Measurements from ENCODE around the gene RHOBTB1. TPM values are rescaled to one million over a fixed set of nuclear protein-coding genes. Genes with fewer than 3 reads are reported as not detected.

RHOBTB1 gene
- total RNA-seq, 2 donors from 2014 or later: 16.7 to 19.6 TPM

- H3K27ac ChIP-seq: no peak overlapping the region
- no peaks in the 10 kb centered on the region for H3K27me3 ChIP-seq (replicated peaks; ENCODE audit: insufficient read depth)
- ATAC-seq (ENCODE audit: insufficient number of reproducible peaks, low FRiP score, low read depth) (no peak), DNase-seq (ENCODE audit: low spot score) (no peak)
- H3K4me3 ChIP-seq: no peak overlapping the region
- H3K9me3 ChIP-seq: no peaks in the 10 kb centered on the region
- TF ChIP-seq CTCF (IDR thresholded peaks at IDR 0.05): no peak
- H3K36me3 ChIP-seq: no peaks in the 10 kb centered on the region
- no peaks in the 10 kb centered on the region for H3K4me1 ChIP-seq (ENCODE audit: control insufficient read depth in 1 of 2, low read depth in 2 of 2)
Measured at GRCh38 chr10:60970526-60970925, 26.5 kb upstream of the RHOBTB1 start.

GRCh38 chr10:60968504-60968903 is 24.5 kb upstream of the RHOBTB1 start:
- no peak overlapping the region for H3K27ac ChIP-seq
- DNase-seq (ENCODE audit: low spot score) (no peak), ATAC-seq (ENCODE audit: insufficient number of reproducible peaks, low FRiP score, low read depth) (no peak)
- no peaks in the 10 kb centered on the region for H3K27me3 ChIP-seq (replicated peaks; ENCODE audit: insufficient read depth)
- H3K36me3 ChIP-seq: no peaks in the 10 kb centered on the region
- TF ChIP-seq CTCF (IDR thresholded peaks at IDR 0.05): no peak
- H3K4me1 ChIP-seq (ENCODE audit: control insufficient read depth in 1 of 2, low read depth in 2 of 2): peaks cover 5 to 13% of the 10 kb centered on the region in 2 donors
- H3K4me3 ChIP-seq: no peak overlapping the region
- H3K9me3 ChIP-seq: no peaks in the 10 kb centered on the region

- ATAC-seq (ENCODE audit: insufficient number of reproducible peaks, low FRiP score, low read depth) (no peak), DNase-seq (ENCODE audit: low spot score) (no peak)
- Histone ChIP-seq H3K4me3 (no peak overlapping the region), H3K36me3 (no peaks in the 10 kb centered on the region), H3K27me3 (replicated peaks; ENCODE audit: insufficient read depth) (no peaks in the 10 kb centered on the region), H3K4me1 (ENCODE audit: control insufficient read depth in 1 of 2, low read depth in 2 of 2) (peaks cover 5 to 13% of the 10 kb centered on the region in 2 donors), H3K27ac (no peak overlapping the region), H3K9me3 (no peaks in the 10 kb centered on the region)
- no peak for TF ChIP-seq CTCF (IDR thresholded peaks at IDR 0.05)
Measured at GRCh38 chr10:60967854-60968484, 24.0 kb upstream of the RHOBTB1 start.

DNA sequence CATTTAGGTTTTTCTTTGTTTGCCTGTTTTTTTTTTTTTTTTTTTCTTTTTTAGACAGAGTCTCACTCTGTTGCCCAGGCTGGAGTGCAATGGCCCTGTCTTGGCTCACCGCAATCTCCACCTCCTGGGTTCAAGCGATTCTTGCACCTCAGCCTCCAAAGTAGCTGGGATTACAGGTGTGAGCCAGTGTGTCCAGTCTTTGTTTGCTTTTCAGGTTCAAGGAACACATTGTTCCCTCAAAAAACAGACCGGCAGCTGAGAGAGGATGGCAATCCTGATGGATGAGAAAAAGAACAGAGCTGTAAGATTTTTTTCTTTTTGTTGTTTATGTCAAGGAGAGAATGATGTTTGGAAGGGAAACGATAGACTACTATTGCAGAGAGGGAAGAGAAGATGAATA is 23.3 kb upstream of the RHOBTB1 start:
- H3K4me1 ChIP-seq (ENCODE audit: control insufficient read depth in 1 of 2, low read depth in 2 of 2): peaks cover 5 to 13% of the 10 kb centered on the region in 2 donors
- ATAC-seq (ENCODE audit: insufficient number of reproducible peaks, low FRiP score, low read depth) (no peak), DNase-seq (ENCODE audit: low spot score) (no peak)
- H3K27ac ChIP-seq: no peak overlapping the region
- no peaks in the 10 kb centered on the region for H3K27me3 ChIP-seq (replicated peaks; ENCODE audit: insufficient read depth)
- H3K36me3 ChIP-seq: no peaks in the 10 kb centered on the region
- H3K4me3 ChIP-seq: no peak overlapping the region
- no peak for TF ChIP-seq CTCF (IDR thresholded peaks at IDR 0.05)
- no peaks in the 10 kb centered on the region for H3K9me3 ChIP-seq

DNA sequence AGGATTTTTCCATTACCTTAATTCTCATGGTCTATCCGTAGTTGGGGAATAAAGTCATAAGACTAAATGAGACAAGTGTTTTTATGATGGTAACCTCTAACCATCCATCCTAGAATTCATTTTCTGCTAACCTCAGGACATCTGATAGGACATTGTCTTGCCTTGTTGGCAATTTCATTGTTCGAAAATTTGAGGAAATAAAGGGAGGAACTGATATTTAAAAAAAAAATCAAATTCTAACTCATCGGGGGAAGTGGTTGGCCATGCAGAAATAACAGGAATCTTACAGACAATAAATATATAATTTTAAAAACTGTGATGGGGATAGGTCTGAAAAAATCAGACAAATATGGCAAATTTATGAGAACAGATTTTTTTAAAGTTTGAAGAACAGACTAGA is 21.7 kb upstream of the RHOBTB1 start:
- H3K27me3 ChIP-seq (replicated peaks; ENCODE audit: insufficient read depth): no peaks in the 10 kb centered on the region
- no peak for TF ChIP-seq CTCF (IDR thresholded peaks at IDR 0.05)
- H3K9me3 ChIP-seq: no peaks in the 10 kb centered on the region
- no peak overlapping the region for H3K27ac ChIP-seq
- H3K4me1 ChIP-seq (ENCODE audit: control insufficient read depth in 1 of 2, low read depth in 2 of 2): peaks cover 5 to 13% of the 10 kb centered on the region in 2 donors
- DNase-seq (ENCODE audit: low spot score): no peak
- no peaks in the 10 kb centered on the region for H3K36me3 ChIP-seq
- H3K4me3 ChIP-seq: no peak overlapping the region
- ATAC-seq (ENCODE audit: insufficient number of reproducible peaks, low FRiP score, low read depth): no peak

Measured in thoracic aorta (tissue), 2 donors.